ENCODE measurements around the gene CMTM6.

DNA sequence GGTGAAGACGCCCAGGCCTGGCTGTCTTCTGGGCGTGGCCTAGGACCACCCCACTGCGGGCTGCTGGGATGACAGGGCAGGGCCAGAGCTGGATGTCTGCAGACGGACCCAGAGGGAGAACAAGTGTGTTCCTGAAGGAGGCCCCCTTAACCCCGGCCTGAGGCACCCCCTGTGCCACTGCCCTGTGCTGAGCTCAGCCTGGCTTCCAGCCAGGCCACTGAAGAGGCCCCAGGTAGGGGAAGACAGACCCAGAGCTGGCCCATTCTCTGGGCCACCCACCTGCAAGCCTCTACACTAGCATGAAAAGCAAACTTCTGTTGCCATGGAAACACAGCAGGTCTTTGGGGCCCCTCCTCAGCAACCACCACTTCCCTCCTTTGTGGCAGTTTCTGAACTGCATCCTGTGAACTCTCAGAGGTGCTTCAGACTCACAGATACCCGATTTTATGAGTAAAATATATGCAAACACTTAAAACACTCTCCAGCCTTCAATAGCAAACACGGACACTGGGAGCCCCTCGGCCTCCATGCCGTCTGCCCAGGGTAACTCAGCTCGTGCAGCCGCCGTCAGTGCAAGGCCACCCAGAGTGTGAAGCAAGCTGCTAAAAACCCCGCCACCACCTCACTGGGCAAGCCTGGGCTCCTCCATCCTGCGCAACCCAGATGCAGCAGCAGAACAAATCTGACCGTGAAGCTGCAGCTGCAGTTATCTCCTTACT, 42.5 kb downstream of the CMTM6 start:
- TF ChIP-seq SIN3A (conservative IDR thresholded peaks at IDR 0.05 in 1 of 2, IDR thresholded peaks at IDR 0.05 in 1 of 2; ENCODE audit: low read depth in 1 of 2, low read length in 2 of 2) (peak in 1 of 2 experiments; percentile 36; a peak in 1 of 4 replicates), KDM5A (IDR thresholded peaks at IDR 0.05; ENCODE audit: low read length) (no peak), RAD21 (IDR thresholded peaks at IDR 0.05 in 1 of 2, conservative IDR thresholded peaks at IDR 0.05 in 1 of 2; ENCODE audit: low read depth in 2 of 2, low read length in 2 of 2) (no peak), ZNF274 (IDR thresholded peaks at IDR 0.05; ENCODE audit: borderline replicate concordance, extremely low read depth, low read length) (no peak), POLR2A (IDR thresholded peaks at IDR 0.05; ENCODE audit: control extremely low read depth in 1 of 2, low read depth in 2 of 2, low read length in 2 of 2) (no peak)

Data from H1 (cell line).